DMS153 treated with DMSO at 0.1 percent for 48 hours (cell line): Measurements from ENCODE around the gene CTTNBP2NL.
A peak's percentile ranks its signal among the peaks of the same experiment; 100 is the strongest.

Experiments used
- DNase-seq: peaks from one replicate; lab custom pipeline; 2025; ENCODE audit not compliant: unreplicated experiment; lab: John Stamatoyannopoulos, UW

The CTTNBP2NL gene, protein sequence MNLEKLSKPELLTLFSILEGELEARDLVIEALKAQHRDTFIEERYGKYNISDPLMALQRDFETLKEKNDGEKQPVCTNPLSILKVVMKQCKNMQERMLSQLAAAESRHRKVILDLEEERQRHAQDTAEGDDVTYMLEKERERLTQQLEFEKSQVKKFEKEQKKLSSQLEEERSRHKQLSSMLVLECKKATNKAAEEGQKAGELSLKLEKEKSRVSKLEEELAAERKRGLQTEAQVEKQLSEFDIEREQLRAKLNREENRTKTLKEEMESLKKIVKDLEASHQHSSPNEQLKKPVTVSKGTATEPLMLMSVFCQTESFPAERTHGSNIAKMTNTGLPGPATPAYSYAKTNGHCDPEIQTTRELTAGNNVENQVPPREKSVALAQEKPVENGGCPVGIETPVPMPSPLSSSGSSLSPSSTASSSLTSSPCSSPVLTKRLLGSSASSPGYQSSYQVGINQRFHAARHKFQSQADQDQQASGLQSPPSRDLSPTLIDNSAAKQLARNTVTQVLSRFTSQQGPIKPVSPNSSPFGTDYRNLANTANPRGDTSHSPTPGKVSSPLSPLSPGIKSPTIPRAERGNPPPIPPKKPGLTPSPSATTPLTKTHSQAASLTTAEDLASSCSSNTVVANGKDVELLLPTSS

DNA sequence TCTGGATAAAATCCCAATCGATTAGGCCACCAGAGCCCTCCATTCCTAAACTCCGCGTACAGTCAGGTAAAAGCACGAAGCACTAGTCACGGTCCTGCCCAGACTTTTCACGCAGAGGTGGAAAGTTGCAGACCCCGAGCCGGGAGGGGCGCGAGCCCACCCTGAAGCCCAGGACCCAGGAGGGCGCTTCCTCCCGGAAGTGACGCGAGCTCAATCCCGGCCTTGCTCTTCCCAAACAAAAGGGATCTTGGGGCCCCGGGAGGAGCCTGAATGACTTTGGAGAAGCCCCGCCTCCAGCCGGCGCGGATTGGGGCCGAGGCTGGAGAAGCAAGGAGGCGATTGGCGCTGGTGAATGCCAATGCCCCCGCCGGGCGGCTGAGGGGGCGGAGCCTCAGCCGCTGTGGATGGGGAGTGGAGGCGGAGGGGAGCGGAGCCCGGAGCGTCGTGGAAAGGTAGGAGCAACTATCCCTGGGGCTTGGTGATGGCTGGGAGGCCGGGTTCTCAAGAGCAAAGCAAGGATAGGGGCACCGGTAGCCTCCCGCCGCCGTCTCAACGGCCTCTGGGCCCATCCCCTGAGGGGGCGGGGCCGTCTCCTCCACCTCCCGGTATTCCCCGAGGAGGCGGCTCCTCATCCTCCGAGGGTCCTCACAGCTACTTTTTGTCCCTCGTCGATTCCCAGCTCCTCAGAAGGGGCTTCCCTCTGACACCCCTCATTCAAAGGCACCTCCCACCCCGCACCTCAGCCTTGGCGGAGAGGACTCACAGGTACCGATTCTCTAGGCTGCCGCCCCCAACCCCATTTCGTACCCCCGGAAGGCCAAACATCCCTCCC is at the start of gene CTTNBP2NL:
TSS of gene CTTNBP2NL (plus strand) at position 394 of the 832 bp plus-strand sequence. CDS start 19,952 bp downstream, outside the sequence.
- peak; percentile 92 for DNase-seq

- DNase-seq = no peak
These were observed 49.1 kb upstream of the CTTNBP2NL start for GRCh38 chr1:112346801-112347350.

- DNase-seq = no peak
These were observed 39.2 kb upstream of the CTTNBP2NL start for GRCh38 chr1:112356765-112357164.

GRCh38 chr1:112357467-112357866 is 38.5 kb upstream of the CTTNBP2NL start:
- no peak for DNase-seq

DNA sequence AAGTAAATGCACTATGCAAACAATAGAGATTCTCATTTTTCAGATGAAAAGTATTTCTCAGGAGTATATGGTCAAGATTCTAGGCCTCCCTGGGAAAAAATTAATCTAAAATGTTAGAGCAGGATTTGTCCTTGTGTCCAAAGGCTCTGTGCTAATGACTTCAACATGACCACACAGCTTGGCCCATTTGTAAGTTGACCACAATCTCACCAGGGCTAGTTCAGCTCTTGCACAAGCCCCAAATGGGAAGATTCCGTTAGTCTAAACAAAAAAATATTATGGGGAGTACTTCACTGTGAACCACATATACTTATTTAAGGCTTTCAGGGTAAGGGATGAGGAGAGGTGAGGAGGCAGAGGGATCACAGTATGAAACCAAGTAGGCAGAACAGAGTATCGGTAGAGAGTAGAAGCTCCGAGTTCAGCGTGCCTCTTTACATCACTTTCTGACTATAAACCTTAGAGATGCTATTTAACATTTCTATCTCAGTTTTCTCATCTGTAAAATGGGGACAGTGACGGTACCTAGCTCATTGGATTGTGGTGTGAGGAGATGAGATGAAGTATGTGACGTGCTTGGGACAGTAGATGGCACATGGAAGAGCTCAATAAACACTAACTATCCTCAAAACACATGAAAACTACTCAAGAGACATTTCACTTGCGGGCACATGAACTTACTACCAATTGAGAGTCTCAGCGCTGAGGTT is 37.8 kb upstream of the CTTNBP2NL start:
- no peak for DNase-seq

GRCh38 chr1:112358798-112359408 is 37.1 kb upstream of the CTTNBP2NL start:
- DNase-seq = peak; percentile 9

DNA sequence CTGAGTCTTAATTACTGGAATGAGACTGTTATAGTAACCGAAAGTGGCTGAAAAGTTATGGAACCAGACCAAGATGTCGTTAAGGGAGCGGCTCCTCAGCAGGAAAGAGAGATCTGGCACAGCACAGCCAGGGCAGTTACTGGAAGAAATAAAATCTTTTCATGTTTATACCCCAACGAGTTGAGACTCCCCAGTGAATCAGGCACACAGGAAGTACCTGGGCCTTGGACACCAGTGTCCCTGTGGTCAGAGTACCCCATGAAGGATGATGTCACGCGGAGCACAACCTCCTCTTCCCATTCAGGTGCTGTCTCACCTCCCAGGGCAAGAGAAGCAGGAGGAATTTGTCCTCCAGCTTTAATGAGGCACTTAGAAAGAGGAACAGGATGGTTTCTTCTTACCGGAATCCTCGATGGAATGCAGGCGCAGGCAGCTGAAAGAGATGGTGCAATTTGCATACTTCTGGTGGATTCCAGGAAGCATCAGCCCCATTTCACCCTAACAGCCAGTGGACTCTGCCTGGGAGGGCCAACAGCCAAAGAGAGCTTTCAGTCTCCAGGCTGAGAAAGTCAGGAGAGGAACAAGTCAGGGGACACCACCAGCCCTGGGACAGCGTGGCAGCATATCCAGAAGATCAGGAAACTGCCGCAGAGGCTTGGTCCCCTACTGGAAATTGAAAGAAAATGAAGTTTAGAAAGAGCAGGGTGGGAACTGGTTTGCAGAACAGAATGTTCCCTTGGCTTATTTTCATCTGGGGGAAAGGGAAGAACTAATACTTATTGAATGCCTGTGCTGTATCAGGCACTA is 35.9 kb upstream of the CTTNBP2NL start:
- no peak for DNase-seq

DNA sequence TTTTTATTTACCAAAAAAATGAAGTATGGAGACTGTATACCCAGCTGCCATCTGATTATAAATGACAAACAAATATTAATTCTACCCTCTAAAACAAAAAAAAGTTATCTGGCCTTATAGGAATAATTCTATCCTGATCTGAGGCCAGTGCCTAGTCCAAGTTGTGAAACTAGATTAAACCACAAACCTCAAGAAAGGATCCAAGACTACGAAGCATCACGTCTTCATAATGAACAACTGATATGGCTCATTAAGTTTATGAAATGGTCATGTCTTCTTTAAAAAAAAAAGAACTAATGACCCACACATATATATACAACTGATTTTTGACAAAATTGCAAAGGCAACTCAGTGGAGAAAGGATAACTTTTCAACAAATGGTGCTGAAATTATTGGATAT is 32.4 kb upstream of the CTTNBP2NL start:
- no peak for DNase-seq

DNA sequence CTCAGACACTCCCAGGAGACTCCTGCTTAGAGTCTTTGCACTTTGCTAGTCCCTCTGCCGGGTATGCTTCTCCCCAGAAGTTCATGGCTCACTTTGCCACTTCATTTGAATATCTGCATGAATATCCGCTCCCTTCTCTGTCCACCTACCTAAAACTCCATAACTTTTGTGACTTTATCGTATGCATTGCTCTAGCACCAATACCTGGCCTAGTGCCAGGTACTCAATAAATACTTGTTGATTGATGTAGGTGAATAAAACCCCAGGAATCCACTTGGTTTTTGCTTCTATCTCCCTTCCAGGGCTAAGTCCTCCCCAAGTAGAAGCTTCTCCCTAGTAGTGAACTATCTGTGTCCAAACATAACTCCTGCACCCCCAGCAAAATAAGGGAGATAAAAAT is 27.8 kb upstream of the CTTNBP2NL start:
- DNase-seq = no peak

- peak; percentile 71 for DNase-seq
These were observed 26.4 kb upstream of the CTTNBP2NL start for GRCh38 chr1:112369392-112370285.

DNA sequence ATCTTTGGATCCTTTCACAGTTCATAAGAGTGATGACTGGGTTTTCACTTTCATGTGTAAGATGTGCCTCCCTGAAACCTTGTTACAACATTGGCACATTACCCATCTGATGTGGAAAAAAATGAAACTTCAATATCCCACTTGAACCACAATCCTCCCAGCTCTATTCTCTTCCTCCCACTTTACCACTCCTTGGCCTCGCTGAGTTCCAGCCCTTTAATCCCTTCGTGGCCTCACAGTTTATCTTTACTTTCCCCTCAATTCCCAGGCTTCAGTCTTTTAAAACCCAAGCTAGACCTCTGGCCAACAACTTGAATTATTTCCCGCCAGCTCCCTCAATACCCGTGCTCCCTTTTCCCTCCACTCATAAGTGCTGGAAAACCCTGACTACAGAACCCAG is 25.0 kb upstream of the CTTNBP2NL start:
- DNase-seq = no peak

DNA sequence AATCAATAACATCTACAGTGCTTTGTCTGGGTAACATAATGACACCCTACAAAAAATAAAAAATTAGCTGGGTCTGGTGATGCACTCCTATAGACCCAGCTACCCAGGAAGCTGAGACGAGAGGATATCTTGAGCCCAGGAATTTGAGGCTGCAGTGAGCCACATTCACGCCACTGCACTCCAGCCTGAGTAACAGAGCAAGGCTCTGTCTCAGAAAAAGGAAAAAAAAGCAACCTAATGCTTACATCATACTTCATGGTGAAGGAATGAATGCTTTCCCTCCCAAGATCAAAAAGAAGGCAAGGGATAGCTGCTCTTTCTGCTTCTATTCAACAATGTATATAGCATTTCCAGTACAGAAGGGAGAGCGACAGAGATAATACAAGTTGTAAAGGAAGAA is 24.2 kb upstream of the CTTNBP2NL start:
- DNase-seq = no peak

- DNase-seq = no peak
These were observed 22.2 kb upstream of the CTTNBP2NL start for GRCh38 chr1:112373806-112374205.

- DNase-seq = no peak
These were observed 20.3 kb upstream of the CTTNBP2NL start for GRCh38 chr1:112375701-112376100.

DNA sequence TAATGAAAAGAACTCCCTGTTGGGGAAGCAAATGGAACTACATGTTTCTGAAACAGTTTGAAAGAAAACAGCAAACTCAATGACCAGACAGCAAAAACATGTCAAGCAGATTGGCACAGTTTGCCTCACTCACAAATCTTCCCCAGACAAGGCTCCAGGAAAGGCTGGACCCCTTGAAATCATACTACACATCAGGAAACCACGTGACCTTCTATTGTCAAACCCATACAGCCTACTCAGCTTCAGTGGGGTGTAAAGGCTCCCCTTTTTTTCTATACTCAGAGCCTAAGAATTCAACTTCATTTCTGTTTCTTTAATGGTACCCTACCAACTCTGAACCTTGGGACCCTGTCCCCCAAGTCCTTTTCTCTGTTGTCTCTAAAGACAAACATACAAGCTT is 15.7 kb upstream of the CTTNBP2NL start:
- no peak for DNase-seq

GRCh38 chr1:112381324-112382076 is 14.5 kb upstream of the CTTNBP2NL start:
- DNase-seq = no peak

- no peak for DNase-seq
These were observed 12.1 kb upstream of the CTTNBP2NL start for GRCh38 chr1:112383759-112384370.
